Omental fat pad (tissue), 4 donors: ENCODE measurements around the gene CIRBP. TPM values are rescaled to one million over a fixed set of nuclear protein-coding genes. Genes with fewer than 3 reads are reported as not detected.
A peak's percentile ranks its signal among the peaks of the same experiment; 100 is the strongest.

ENCODE experiments used
- ATAC-seq: fragments of 150-250 bp; one replicate; pipeline ENCODE4 v1.9.1; 2016; ENCODE audit warnings: mild to moderate bottlenecking, moderate library complexity; ENCODE audit not compliant: low FRiP score
- DNase-seq: peaks from one replicate; pipeline ENCODE4 v3.0.0-alpha.2; 2019; ENCODE audit warnings: low spot score
- total RNA-seq, 4 donors: library from RNA; depleted of rRNA; stranded (reverse); fragments of >200 nt; gene quantifications; one replicate each; pipeline ENCODE4 v1.1.0, GENCODE V29; 2016
- TF ChIP-seq, protein P1 (sequence below), 3 donors: fragments of 450-650 bp; IDR thresholded peaks; one replicate each; pipeline ENCODE4 v1.5.1; 2016 to 2017; ENCODE audit warnings: antibody characterized with exemption in 3 of 3, mild to moderate bottlenecking in 3 of 3, moderate library complexity in 2 of 3

The CIRBP gene
- total RNA-seq, 4 donors from 2014 or later: 292 to 484 (median 372) TPM

DNA sequence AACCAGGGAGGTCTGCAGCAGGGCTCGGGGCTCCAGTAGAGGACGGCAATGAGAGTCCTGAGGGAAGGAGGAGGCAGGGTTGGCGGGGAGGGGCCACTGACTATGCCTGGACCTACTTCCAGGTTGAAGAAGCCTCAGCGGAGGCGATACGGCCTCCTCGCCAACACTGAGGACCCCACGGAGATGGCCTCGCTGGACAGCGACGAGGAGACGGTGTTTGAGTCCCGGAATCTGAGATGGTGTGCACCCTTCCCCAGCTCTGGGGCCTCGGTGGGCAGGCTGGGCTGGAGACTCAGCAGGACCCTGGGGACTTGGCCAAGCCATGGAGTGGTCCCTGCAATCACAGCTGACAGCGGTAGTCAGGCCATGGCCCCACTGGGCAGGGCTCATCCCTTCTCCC, 7.9 kb downstream of the CIRBP start:
- TF ChIP-seq, protein P1, sequence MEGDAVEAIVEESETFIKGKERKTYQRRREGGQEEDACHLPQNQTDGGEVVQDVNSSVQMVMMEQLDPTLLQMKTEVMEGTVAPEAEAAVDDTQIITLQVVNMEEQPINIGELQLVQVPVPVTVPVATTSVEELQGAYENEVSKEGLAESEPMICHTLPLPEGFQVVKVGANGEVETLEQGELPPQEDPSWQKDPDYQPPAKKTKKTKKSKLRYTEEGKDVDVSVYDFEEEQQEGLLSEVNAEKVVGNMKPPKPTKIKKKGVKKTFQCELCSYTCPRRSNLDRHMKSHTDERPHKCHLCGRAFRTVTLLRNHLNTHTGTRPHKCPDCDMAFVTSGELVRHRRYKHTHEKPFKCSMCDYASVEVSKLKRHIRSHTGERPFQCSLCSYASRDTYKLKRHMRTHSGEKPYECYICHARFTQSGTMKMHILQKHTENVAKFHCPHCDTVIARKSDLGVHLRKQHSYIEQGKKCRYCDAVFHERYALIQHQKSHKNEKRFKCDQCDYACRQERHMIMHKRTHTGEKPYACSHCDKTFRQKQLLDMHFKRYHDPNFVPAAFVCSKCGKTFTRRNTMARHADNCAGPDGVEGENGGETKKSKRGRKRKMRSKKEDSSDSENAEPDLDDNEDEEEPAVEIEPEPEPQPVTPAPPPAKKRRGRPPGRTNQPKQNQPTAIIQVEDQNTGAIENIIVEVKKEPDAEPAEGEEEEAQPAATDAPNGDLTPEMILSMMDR (IDR thresholded peaks at IDR 0.05): no peak
- no peak for ATAC-seq
- DNase-seq: no peak

DNA sequence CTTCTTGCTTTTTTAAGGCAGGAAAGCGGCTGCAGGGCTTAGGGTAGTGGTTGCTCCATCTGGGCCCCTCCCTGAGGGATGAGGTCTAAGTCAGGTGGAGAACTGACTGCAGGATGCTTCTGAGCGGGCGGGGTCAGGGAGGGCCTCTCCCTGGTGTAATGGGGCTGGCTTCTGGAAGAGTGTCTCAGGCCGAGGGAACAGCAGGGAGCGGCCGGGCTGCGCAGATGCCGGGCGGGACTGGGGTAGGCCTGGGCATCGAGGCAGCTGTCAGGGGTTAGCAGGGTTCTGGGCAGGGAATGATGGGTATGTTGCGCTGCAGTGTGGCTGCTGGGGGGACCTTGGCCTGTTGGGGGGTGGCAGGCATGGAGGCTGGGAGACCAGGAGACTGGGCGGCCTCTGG, 8.9 kb downstream of the CIRBP start:
- ATAC-seq (no peak), DNase-seq (no peak)
- TF ChIP-seq, protein P1 (IDR thresholded peaks at IDR 0.05): no peak

DNA sequence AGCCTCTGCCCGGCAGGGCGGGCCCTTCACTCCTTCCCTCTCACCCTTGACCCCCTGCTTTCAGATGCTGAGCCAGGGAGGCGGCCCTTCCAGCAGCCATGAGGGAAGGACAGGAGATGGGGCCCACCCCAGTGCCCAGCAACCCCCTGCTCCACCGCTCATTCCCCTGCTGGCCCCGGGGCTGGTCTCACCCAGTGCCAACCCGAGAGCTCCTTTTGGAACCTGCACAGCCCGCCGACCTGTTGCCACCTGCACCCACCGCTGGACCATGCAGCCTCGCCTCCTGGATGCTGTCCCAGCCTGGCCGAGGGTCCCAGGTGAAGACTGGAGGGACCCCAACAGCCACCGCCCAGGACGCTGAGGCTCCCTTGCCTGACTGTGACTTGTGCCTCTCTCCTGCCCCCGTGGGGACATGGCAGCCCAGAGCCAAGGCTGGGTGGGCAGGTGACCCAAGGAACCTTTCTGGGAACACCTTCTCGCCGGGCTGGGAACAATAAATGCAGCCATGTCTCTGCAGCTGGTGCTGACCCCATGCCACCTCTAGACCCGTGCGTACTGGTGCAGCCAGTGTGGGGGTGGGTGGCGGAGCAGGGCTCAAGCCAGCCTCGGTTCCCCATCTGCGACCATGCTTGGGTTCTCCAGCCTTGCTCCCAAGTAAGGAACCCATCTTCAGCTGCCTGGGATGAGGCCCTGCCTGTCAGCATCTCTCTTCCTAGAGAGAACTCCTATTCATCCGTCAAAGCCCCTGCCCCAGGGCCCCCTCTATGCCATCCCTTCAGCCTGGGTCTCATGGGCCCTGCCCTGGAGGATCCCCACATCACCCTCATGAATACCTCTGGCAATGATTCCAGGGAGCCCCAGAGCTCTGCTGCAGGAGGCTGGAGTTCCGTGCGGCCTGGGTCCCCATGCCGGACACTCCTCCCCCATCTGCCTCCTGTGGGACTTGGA, 9.9 kb downstream of the CIRBP start:
- DNase-seq (no peak), ATAC-seq (no peak)
- TF ChIP-seq, protein P1 (IDR thresholded peaks at IDR 0.05): no peak

DNA sequence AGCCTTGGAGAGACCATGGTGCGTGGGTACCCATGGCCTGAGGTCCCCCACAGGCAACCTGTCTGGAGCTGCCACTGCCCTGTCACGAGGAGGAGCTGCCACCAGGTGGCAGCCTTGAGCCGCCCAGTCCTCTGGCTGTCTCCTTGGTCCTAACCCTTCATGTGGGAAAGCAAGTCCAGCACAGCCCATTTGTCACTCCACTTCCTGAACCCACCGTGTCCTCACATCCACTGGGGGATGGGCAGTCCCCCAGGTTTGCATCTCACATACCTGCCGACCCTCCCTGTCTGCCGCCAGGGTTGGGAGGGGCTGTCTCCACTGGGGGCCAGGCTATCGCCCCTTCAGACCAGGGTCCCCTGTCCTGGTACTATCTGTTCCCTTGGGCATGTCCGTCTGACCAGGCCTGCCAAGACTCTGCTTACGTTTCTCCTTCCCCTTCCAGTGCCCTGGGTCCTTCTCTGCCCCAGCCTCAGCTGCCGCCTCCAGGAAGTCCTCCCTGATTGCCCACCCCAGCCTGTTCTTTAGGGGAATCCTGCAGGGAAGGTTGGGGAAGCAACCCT, 10.7 kb downstream of the CIRBP start:
- ATAC-seq: peak; percentile 28
- TF ChIP-seq, protein P1 (IDR thresholded peaks at IDR 0.05): peak in 2 of 3 donors; percentile 37 to 85
- DNase-seq: no peak

DNA sequence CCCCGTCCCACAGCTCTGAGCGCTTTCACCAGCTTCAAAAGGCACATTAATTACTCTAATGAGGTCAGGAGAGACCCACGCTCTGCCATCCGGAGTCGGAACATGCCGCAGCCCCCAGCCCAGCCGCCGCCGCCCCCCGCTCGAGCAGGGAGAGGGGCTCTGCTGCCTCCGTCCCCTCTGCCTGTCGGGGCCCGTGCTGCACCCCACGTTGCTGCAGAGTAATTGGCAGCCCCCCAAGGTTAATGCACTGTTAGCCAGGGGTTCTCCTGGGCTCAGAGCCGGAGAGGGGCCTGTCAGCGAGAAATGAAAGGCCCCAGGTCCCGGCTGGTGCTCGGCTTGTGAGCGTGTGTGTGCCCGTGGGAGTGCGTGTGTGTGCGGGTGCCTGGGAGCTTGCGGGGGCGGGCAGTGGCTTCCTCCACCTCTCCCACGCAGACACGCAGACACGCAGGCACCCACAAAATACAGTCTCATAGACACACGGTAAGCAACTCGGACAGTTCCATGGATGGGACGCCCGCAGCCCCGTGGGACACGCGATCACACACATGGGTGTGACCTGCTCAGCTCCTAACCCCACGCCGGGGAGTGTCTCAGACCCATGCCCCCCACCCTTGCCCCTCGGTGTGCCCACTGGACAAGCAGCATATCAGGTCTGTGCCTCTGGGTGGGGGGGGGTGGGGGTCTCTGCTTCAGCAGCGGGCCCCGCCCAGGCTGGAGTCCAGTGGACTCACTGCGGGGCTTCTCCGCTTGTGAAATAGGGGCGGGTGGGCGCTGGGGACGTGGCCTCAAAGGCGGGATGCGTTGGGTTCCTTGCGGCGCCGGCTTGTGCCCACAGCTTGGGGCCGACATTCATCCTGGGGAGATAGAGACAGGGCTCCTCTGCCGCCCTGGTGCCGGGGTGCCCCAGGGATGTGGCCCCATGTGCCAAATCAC, 11.8 kb downstream of the CIRBP start:
- TF ChIP-seq, protein P1 (IDR thresholded peaks at IDR 0.05): no peak
- ATAC-seq: no peak

DNA sequence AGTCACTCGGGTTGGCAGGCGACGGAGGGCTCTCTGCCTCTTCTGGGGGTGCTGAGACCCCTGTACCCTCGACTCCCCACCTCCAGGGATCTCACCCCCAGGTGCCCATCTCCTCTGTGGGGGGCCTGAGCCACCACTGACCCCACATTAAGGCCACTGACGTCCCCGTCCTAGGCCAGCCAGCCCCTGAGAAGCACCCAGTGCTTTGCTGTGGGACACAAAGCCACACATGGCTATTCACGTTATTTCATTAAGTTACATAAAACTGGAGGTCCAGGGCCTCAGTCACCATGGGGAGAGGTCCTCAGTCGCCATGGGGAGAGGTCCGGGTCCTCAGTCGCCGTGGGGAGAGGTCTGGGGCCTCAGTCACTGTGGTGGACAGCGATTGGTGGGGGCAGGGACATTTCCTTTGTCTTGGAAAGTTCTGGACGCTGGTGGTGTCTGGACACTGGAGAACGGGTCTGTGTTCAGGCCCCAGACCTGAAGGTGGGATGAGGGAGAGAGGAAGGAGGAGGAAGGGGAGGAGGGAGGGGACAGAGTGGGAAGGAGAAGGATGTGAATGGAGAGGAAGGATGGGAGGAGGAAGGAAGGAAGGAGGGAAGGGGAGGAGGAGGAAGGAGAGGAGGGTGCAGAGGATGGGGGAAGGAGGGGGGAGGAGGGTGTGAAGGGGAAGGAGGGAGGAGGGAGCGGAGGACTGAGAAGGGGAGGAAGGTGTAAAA, 12.6 kb downstream of the CIRBP start:
- no peak for DNase-seq

More for the DNA sequence above, 11.8 kb downstream of the CIRBP start:
- DNase-seq: no peak

More for the DNA sequence above, 12.6 kb downstream of the CIRBP start:
- no peak for ATAC-seq
- TF ChIP-seq, protein P1 (IDR thresholded peaks at IDR 0.05): no peak
